NCI-H1694 (cell line): ENCODE data around the gene FBRSL1.

ENCODE experiments used
- DNase-seq: peaks from one replicate; lab custom pipeline; 2025; lab: John Stamatoyannopoulos, UW

FBRSL1 gene

GRCh38 chr12:132484183-132484890, 5.6 kb upstream of the FBRSL1 start:
- no peak for DNase-seq

GRCh38 chr12:132484891-132485441, 5.0 kb upstream of the FBRSL1 start:
- no peak for DNase-seq

GRCh38 chr12:132485619-132486018, 4.3 kb upstream of the FBRSL1 start:
- DNase-seq = no peak

- no peak for DNase-seq
Observed at GRCh38 chr12:132486168-132486567, 3.8 kb upstream of the FBRSL1 start.

GRCh38 chr12:132486576-132486975, 3.4 kb upstream of the FBRSL1 start:
- DNase-seq = no peak

GRCh38 chr12:132487311-132487741, 2.6 kb upstream of the FBRSL1 start:
- no peak for DNase-seq

GRCh38 chr12:132488127-132489077, 1.5 kb upstream of the FBRSL1 start:
- no peak for DNase-seq

- no peak for DNase-seq
Observed at GRCh38 chr12:132489078-132489601, 811 bp upstream of the FBRSL1 start.

GRCh38 chr12:132490422-132491137, 629 bp downstream of the FBRSL1 start:
- no peak for DNase-seq

GRCh38 chr12:132491138-132491663, 1.2 kb downstream of the FBRSL1 start:
- no peak for DNase-seq

GRCh38 chr12:132491761-132492378, 1.9 kb downstream of the FBRSL1 start:
- no peak for DNase-seq

GRCh38 chr12:132492522-132492921, 2.6 kb downstream of the FBRSL1 start:
- DNase-seq = no peak

- DNase-seq = no peak
Observed at GRCh38 chr12:132492951-132493350, 3.0 kb downstream of the FBRSL1 start.

- DNase-seq = no peak
Observed at GRCh38 chr12:132493482-132494178, 3.7 kb downstream of the FBRSL1 start.

- no peak for DNase-seq
Observed at GRCh38 chr12:132494294-132495164, 4.6 kb downstream of the FBRSL1 start.

GRCh38 chr12:132495165-132495544, 5.2 kb downstream of the FBRSL1 start:
- DNase-seq = no peak

- DNase-seq = no peak
Observed at GRCh38 chr12:132495629-132496357, 5.8 kb downstream of the FBRSL1 start.

- no peak for DNase-seq
Observed at GRCh38 chr12:132496358-132496669, 6.4 kb downstream of the FBRSL1 start.

GRCh38 chr12:132496710-132497109, 6.8 kb downstream of the FBRSL1 start:
- DNase-seq = no peak
